ENCODE results near the gene SYNJ1. TPM values are rescaled to one million over a fixed set of nuclear protein-coding genes. Genes with fewer than 3 reads are reported as not detected.
A peak's percentile ranks its signal among the peaks of the same experiment; 100 is the strongest.

Gene SYNJ1
- total and polyA plus RNA-seq, 9 donors: 3.6 to 7.0 (median 5.4) TPM

- no peak overlapping the region for H3K27ac ChIP-seq (ENCODE audit: low read length)
Observed at GRCh38 chr21:32717851-32718316, 9.9 kb downstream of the SYNJ1 start.

DNA sequence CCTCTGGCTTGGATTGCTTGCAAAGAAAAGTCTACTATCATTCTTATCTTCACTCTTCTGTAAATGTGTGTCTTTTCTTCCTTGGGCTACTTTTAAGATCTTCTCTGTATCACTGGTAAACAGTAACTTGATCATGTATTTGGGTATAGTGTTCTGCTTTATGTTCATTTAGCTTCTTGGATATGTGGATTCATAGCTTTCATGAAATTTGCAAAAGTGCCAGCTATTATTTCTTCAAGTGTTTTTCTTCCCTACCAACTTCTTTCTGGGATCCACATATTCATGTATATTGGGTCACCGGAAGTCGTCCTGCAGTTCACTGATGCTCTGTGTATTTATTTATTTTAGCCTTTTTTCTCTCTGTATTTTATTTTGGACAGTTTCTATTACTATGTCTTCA, 11.3 kb downstream of the SYNJ1 start:
- Histone ChIP-seq H3K36me3 (ENCODE audit: control insufficient read depth, insufficient read depth, low read length) (no peaks in the 10 kb centered on the region), H3K9me3 (replicated peaks; ENCODE audit: control insufficient read depth, low read depth, low read length) (no peaks in the 10 kb centered on the region), H3K4me3 (ENCODE audit: low read length) (no peak overlapping the region), H3K4me1 (ENCODE audit: control insufficient read depth, insufficient read depth, low read length) (no peaks in the 10 kb centered on the region), H3K27ac (ENCODE audit: low read length) (no peak overlapping the region), H3K27me3 (ENCODE audit: control insufficient read depth, insufficient read depth, low read length) (no peaks in the 10 kb centered on the region)
- DNase-seq: no peak
- no CpG with 5 or more reads among the region's 2 CpGs for WGBS (ENCODE audit: insufficient coverage)

More at GRCh38 chr21:32717851-32718316, 9.9 kb downstream of the SYNJ1 start:
- Histone ChIP-seq H3K27me3 (ENCODE audit: control insufficient read depth, insufficient read depth, low read length) (no peaks in the 10 kb centered on the region), H3K9me3 (replicated peaks; ENCODE audit: control insufficient read depth, low read depth, low read length) (no peaks in the 10 kb centered on the region), H3K4me3 (ENCODE audit: low read length) (no peak overlapping the region), H3K36me3 (ENCODE audit: control insufficient read depth, insufficient read depth, low read length) (no peaks in the 10 kb centered on the region), H3K4me1 (ENCODE audit: control insufficient read depth, insufficient read depth, low read length) (no peaks in the 10 kb centered on the region)
- DNase-seq: no peak
- WGBS (ENCODE audit: insufficient coverage): no CpG with 5 or more reads among the region's 2 CpGs

DNA sequence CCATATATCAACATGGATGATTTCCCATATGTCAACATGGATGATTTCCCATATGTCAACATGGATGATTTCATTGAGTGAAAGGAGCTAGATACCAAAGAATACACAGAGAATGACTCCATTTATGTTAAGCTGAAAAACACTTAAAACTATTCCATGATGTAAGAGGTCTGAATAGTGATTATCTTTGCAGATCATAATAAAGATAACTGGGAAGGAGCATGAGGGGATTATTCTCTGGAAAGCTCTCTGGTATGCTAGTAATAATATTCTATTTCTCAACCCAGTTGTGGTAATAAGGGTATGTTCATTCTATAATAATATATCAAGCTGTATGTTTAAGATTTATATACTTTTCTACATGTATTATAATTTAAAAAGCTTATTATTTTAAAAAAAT, 14.1 kb downstream of the SYNJ1 start:
- Histone ChIP-seq H3K27me3 (ENCODE audit: control insufficient read depth, insufficient read depth, low read length) (no peaks in the 10 kb centered on the region), H3K36me3 (ENCODE audit: control insufficient read depth, insufficient read depth, low read length) (no peaks in the 10 kb centered on the region), H3K4me3 (ENCODE audit: low read length) (no peak overlapping the region), H3K9me3 (replicated peaks; ENCODE audit: control insufficient read depth, low read depth, low read length) (no peaks in the 10 kb centered on the region), H3K4me1 (ENCODE audit: control insufficient read depth, insufficient read depth, low read length) (no peaks in the 10 kb centered on the region), H3K27ac (ENCODE audit: low read length) (no peak overlapping the region)
- DNase-seq: no peak

DNA sequence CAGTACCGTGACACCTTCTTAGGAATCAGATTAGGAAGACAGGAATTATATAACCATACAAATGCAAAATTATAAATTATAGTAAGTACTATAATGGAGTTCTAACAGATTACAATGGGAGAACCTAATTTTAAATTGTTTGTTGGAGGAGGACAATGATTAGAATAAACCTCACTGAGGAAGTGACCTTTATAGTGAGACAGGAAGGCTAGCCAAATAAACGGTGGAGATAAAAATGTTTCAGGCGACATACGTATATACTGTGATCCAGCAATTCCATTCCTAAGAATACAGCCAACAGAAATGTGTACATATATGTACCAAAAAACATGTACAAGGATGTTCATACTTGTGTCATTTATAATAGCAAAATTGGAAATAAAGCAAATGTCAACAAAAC, 15.2 kb downstream of the SYNJ1 start:
- no peaks in the 10 kb centered on the region for H3K4me1 ChIP-seq (ENCODE audit: control insufficient read depth, insufficient read depth, low read length)
- H3K36me3 ChIP-seq (ENCODE audit: control insufficient read depth, insufficient read depth, low read length): no peaks in the 10 kb centered on the region
- DNase-seq: no peak
- H3K4me3 ChIP-seq (ENCODE audit: low read length): no peak overlapping the region
- H3K9me3 ChIP-seq (replicated peaks; ENCODE audit: control insufficient read depth, low read depth, low read length): no peaks in the 10 kb centered on the region
- H3K27me3 ChIP-seq (ENCODE audit: control insufficient read depth, insufficient read depth, low read length): no peaks in the 10 kb centered on the region
- H3K27ac ChIP-seq (ENCODE audit: low read length): no peak overlapping the region
- no CpG with 5 or more reads among the region's 4 CpGs for WGBS (ENCODE audit: insufficient coverage)

DNA sequence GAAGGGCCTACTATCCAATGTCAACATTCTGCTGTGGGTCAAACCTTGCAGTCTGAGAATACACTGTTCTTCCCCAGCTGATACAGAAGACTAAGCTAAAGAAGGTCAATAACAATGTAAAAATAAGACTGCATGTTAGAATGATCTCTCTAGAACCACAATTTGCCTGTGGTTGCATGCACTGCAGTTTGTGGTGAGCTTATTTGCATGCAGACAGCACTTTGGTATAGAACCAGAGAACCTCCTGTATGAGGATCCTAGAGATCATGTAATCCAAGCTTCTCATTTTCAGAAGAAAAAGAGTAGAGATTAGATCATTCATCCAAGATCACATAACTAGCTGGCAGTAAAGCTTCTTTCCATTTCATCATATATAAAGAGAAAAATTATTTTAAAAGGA, 15.8 kb downstream of the SYNJ1 start:
- H3K27ac ChIP-seq (ENCODE audit: low read length): no peak overlapping the region
- no peaks in the 10 kb centered on the region for H3K36me3 ChIP-seq (ENCODE audit: control insufficient read depth, insufficient read depth, low read length)
- H3K27me3 ChIP-seq (ENCODE audit: control insufficient read depth, insufficient read depth, low read length): no peaks in the 10 kb centered on the region
- H3K4me3 ChIP-seq (ENCODE audit: low read length): no peak overlapping the region
- H3K9me3 ChIP-seq (replicated peaks; ENCODE audit: control insufficient read depth, low read depth, low read length): no peaks in the 10 kb centered on the region
- H3K4me1 ChIP-seq (ENCODE audit: control insufficient read depth, insufficient read depth, low read length): no peaks in the 10 kb centered on the region
- DNase-seq: no peak

DNA sequence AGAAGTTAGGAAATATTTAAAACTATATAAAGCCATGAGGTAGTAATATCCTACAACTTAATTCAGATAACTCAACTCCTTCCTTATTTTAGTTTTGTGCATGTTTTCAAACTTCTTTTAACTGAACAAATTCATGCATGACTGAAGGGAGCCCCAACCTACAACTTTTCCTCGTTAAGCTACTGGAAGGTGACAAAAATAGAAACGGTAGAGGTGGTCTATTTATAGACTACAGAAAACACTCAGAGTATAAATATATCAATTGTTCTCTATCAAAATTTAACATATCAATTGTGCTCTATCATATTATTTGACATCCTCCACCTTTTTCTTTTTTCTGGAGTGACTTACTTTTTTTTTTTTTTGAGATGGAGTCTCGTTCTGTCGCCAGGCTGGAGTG, 16.8 kb downstream of the SYNJ1 start:
- Histone ChIP-seq H3K27me3 (ENCODE audit: control insufficient read depth, insufficient read depth, low read length) (no peaks in the 10 kb centered on the region), H3K4me3 (ENCODE audit: low read length) (no peak overlapping the region), H3K4me1 (ENCODE audit: control insufficient read depth, insufficient read depth, low read length) (no peaks in the 10 kb centered on the region), H3K27ac (ENCODE audit: low read length) (no peak overlapping the region), H3K36me3 (ENCODE audit: control insufficient read depth, insufficient read depth, low read length) (no peaks in the 10 kb centered on the region), H3K9me3 (replicated peaks; ENCODE audit: control insufficient read depth, low read depth, low read length) (no peaks in the 10 kb centered on the region)
- WGBS (ENCODE audit: insufficient coverage): no CpG with 5 or more reads among the region's 4 CpGs
- no peak for DNase-seq

DNA sequence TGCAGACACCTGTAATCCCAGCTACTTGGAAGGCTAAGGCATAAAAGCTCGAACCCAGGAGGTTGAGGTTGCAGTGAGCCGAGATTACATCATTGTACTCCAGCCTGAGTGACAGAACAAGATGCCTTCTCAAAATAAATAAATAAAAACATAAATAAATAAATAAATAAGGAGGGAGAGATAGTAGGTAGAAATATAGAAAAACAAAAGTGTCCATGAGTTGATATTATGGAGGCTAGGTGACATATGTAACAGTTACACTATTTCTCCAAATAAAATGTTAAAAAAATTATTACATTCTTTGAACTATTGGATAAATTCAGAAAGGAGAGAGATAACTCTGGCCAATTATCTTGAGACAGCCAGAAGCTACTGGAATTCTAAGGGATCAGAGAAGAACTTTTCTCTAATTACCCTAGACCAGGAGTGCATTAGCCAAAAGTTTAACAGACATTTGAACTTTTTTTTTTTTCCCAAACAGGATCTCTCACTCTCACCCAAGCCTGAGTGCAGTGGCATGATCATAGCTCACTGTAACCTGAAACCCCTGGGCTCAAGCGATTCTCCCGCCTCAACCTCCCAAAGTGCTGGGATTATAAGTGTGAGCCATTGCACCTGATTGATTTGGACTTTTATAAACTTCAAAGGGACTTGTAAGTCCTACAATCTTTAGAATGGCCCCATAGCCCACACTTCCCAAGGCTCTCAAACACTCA, 17.6 kb downstream of the SYNJ1 start:
- H3K27me3 ChIP-seq (ENCODE audit: control insufficient read depth, insufficient read depth, low read length): no peaks in the 10 kb centered on the region
- H3K4me3 ChIP-seq (ENCODE audit: low read length): no peak overlapping the region
- H3K9me3 ChIP-seq (replicated peaks; ENCODE audit: control insufficient read depth, low read depth, low read length): no peaks in the 10 kb centered on the region
- H3K4me1 ChIP-seq (ENCODE audit: control insufficient read depth, insufficient read depth, low read length): no peaks in the 10 kb centered on the region
- no peaks in the 10 kb centered on the region for H3K36me3 ChIP-seq (ENCODE audit: control insufficient read depth, insufficient read depth, low read length)
- H3K27ac ChIP-seq (ENCODE audit: low read length): no peak overlapping the region
- DNase-seq: no peak
- WGBS (ENCODE audit: insufficient coverage): no CpG with 5 or more reads among the region's 4 CpGs

DNA sequence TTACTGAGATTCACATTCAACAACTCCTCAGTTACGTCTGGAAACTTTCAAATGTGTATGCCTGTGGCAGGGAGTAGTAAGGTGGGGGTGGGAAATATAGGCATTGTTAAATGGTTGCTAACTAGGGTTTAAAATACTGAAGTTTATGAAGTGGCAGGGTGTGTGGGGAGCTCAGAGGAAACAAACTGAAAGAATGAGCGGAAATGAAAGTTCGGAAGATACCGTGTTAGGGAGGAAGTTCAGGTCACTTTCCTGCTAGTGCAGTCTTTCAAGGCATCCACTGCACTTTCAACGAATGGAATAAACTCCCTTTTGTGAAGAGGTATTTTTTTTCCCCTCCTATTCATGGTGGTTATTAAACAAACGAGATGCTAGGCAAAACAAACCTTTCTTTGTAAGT, 19.7 kb downstream of the SYNJ1 start:
- H3K27me3 ChIP-seq (ENCODE audit: control insufficient read depth, insufficient read depth, low read length): no peaks in the 10 kb centered on the region
- no peak overlapping the region for H3K4me3 ChIP-seq (ENCODE audit: low read length)
- no peak overlapping the region for H3K27ac ChIP-seq (ENCODE audit: low read length)
- 56% methylated on average over 2 of the region's 6 CpGs for WGBS (ENCODE audit: insufficient coverage)
- H3K36me3 ChIP-seq (ENCODE audit: control insufficient read depth, insufficient read depth, low read length): no peaks in the 10 kb centered on the region
- DNase-seq: peak; percentile 4
- H3K4me1 ChIP-seq (ENCODE audit: control insufficient read depth, insufficient read depth, low read length): no peaks in the 10 kb centered on the region
- H3K9me3 ChIP-seq (replicated peaks; ENCODE audit: control insufficient read depth, low read depth, low read length): no peaks in the 10 kb centered on the region

- 100% methylated on average over 2 of the region's 4 CpGs for WGBS (ENCODE audit: insufficient coverage)
- Histone ChIP-seq H3K9me3 (replicated peaks; ENCODE audit: control insufficient read depth, low read depth, low read length) (no peaks in the 10 kb centered on the region), H3K27me3 (ENCODE audit: control insufficient read depth, insufficient read depth, low read length) (no peaks in the 10 kb centered on the region), H3K4me3 (ENCODE audit: low read length) (no peak overlapping the region), H3K27ac (ENCODE audit: low read length) (no peak overlapping the region), H3K4me1 (ENCODE audit: control insufficient read depth, insufficient read depth, low read length) (no peaks in the 10 kb centered on the region), H3K36me3 (ENCODE audit: control insufficient read depth, insufficient read depth, low read length) (no peaks in the 10 kb centered on the region)
- DNase-seq: no peak
Observed at GRCh38 chr21:32705901-32706300, 21.9 kb downstream of the SYNJ1 start.

DNA sequence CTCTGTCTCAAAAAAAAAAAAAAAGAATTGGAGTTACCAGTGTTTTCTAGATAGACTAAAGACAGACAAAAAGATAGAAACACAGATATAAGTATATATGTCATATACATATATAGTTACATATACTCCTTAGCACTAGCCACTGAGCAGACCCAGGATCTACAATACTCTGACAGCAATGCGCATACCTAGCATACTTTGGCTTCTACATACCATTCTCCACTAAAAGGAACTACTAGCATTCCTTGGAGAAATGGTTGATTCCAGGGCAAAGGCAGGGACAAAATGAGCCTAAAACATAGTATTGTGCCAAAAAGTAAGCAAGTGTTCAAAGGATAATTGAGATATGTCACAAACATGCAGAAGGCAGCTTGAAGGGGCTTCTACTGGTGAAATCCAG, 22.7 kb downstream of the SYNJ1 start:
- Histone ChIP-seq H3K4me3 (ENCODE audit: low read length) (no peak overlapping the region), H3K27me3 (ENCODE audit: control insufficient read depth, insufficient read depth, low read length) (no peaks in the 10 kb centered on the region), H3K36me3 (ENCODE audit: control insufficient read depth, insufficient read depth, low read length) (no peaks in the 10 kb centered on the region), H3K4me1 (ENCODE audit: control insufficient read depth, insufficient read depth, low read length) (no peaks in the 10 kb centered on the region), H3K9me3 (replicated peaks; ENCODE audit: control insufficient read depth, low read depth, low read length) (no peaks in the 10 kb centered on the region), H3K27ac (ENCODE audit: low read length) (no peak overlapping the region)
- no CpG with 5 or more reads among the region's 1 CpG for WGBS (ENCODE audit: insufficient coverage)
- DNase-seq: no peak

DNA sequence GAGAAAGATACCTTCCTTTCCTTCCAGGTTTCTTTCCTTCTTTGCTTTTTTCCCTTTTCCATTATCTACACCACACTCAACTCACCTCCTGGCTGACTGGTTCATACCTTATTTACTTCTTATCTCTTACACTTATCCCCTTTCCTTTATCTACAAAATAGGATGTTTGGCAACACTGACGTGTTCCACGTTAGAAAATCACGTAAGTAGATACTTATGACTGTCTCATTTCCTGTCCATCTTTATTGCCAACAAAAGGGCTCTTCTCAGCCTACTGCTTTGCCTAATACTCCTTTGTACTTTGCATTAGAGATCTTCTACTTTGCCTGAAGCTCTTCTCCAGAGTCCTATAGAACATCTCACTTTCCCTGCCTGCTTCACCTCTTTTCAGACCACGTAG, 25.1 kb downstream of the SYNJ1 start:
- H3K36me3 ChIP-seq (ENCODE audit: control insufficient read depth, insufficient read depth, low read length): peaks cover 2% of the 10 kb centered on the region
- no peaks in the 10 kb centered on the region for H3K4me1 ChIP-seq (ENCODE audit: control insufficient read depth, insufficient read depth, low read length)
- H3K27ac ChIP-seq (ENCODE audit: low read length): no peak overlapping the region
- 25% methylated on average over 3 of the region's 4 CpGs for WGBS (ENCODE audit: insufficient coverage)
- no peaks in the 10 kb centered on the region for H3K9me3 ChIP-seq (replicated peaks; ENCODE audit: control insufficient read depth, low read depth, low read length)
- no peaks in the 10 kb centered on the region for H3K27me3 ChIP-seq (ENCODE audit: control insufficient read depth, insufficient read depth, low read length)
- no peak for DNase-seq
- H3K4me3 ChIP-seq (ENCODE audit: low read length): no peak overlapping the region
